GM12878 (cell line): ENCODE measurements around the gene PCLAF. TPM values are rescaled to one million over a fixed set of nuclear protein-coding genes. Genes with fewer than 3 reads are reported as not detected.
A peak's percentile ranks its signal among the peaks of the same experiment; 100 is the strongest.

Source experiments
- ATAC-seq: fragments of 200-7000 bp; cut with Tn5 transposase; 3 replicates; pipeline ENCODE4 v1.9.1; 2020; ENCODE audit warnings: mild to moderate bottlenecking, moderate library complexity
- Bru-seq: library from RNA; stranded (reverse); fragments of 400-500 nt; gene quantifications from one replicate; lab custom pipeline; 2021; lab: Mats Ljungman, UMichigan
- BruChase-seq, 2 experiments: library from RNA; stranded (reverse); fragments of 400-500 nt; gene quantifications; one replicate each; lab custom pipeline; 2021; lab: Mats Ljungman, UMichigan
- BruUV-seq: library from RNA; stranded (reverse); fragments of 400-500 nt; replicated peaks from 2 replicates; lab custom pipeline; 2021; lab: Mats Ljungman, UMichigan
- CTCF ChIA-PET: fragments of 300-600 bp; sonication (Branson Sonifier 250); formaldehyde crosslinking; extraction: SDS; loops from one replicate; lab custom pipeline; 2021; ENCODE audit warnings: inconsistent platforms; lab: Yijun Ruan, JAX
- POLR2A ChIA-PET: fragments of 350-600 bp; formaldehyde crosslinking; extraction: SDS; loops from one replicate; lab custom pipeline; 2021; ENCODE audit warnings: inconsistent platforms; lab: Charles Lee
- RAD21 ChIA-PET: fragments of 300-600 bp; sonication (Branson Sonifier 250); formaldehyde crosslinking; loops from one replicate; lab custom pipeline; 2023; ENCODE audit warnings: antibody characterized with exemption; ENCODE audit not compliant: unreplicated experiment; lab: Charles Lee
- SMC1A ChIA-PET: fragments of 300-600 bp; sonication (Branson Sonifier 250); formaldehyde crosslinking; loops from one replicate; lab custom pipeline; 2023; ENCODE audit not compliant: unreplicated experiment, uncharacterized antibody; lab: Charles Lee
- DNase-seq: peaks from one replicate; pipeline ENCODE4 v3.0.0-alpha.2; 2011; ENCODE audit warnings: low read depth, low spot score
- FAIRE-seq: peaks from 3 replicates; lab custom pipeline; 2011; peaks lifted over from hg19 to GRCh38; lab: Jason Lieb, UNC
- H2AFZ ChIP-seq: 2 replicates; pipeline ENCODE4 v1.6.0; 2011; ENCODE audit warnings: low read depth, low read length, control low read depth; ENCODE audit not compliant: control insufficient read depth
- H3K27ac ChIP-seq: 2 replicates; pipeline ENCODE4 v1.5.1; 2011; ENCODE audit warnings: control low read depth; ENCODE audit not compliant: control insufficient read depth, insufficient read depth
- H3K27me3 ChIP-seq, 2 experiments: replicated peaks in 1 of 2; 2 replicates each; pipeline versions ENCODE4 v1.6.0 to v1.6.1; 2011; ENCODE audit warnings: low read length in 1 of 2; ENCODE audit not compliant: control insufficient read depth in 2 of 2, insufficient read depth in 2 of 2
- H3K36me3 ChIP-seq, 2 experiments: 2 replicates each; pipeline ENCODE4 v1.5.1; 2011; ENCODE audit warnings: low read length in 1 of 2; ENCODE audit not compliant: control insufficient read depth in 2 of 2, insufficient read depth in 2 of 2
- H3K4me1 ChIP-seq: 2 replicates; pipeline ENCODE4 v1.6.1; 2011; ENCODE audit warnings: mild to moderate bottlenecking, low read length, moderate library complexity, mixed read lengths; ENCODE audit not compliant: control insufficient read depth, insufficient read depth
- H3K4me2 ChIP-seq: 2 replicates; pipeline ENCODE4 v1.6.0; 2011; ENCODE audit warnings: control low read depth; ENCODE audit not compliant: control insufficient read depth, insufficient read depth
- H3K4me3 ChIP-seq: fragments of 200-600 bp; sonication (generic); 2 replicates; pipeline ENCODE4 v1.5.1; 2016
- H3K79me2 ChIP-seq: 2 replicates; pipeline ENCODE4 v1.6.0; 2011; ENCODE audit warnings: low read length; ENCODE audit not compliant: control insufficient read depth, insufficient read depth
- H3K9ac ChIP-seq: 2 replicates; pipeline ENCODE4 v1.8.0; 2011; ENCODE audit warnings: low read length, control low read depth, mixed read lengths; ENCODE audit not compliant: control insufficient read depth, insufficient read depth
- H3K9me3 ChIP-seq: replicated peaks from 3 replicates; pipeline ENCODE4 v1.5.1; 2011; ENCODE audit warnings: mild to moderate bottlenecking, low read length; ENCODE audit not compliant: control insufficient read depth, insufficient read depth
- H4K20me1 ChIP-seq: 2 replicates; pipeline ENCODE4 v1.6.0; 2011; ENCODE audit not compliant: control insufficient read depth, insufficient read depth
- FOXK2 ChIP-seq: fragments of 450-650 bp; IDR thresholded peaks from 2 replicates; pipeline ENCODE4 v1.6.1; 2017; ENCODE audit warnings: mild to moderate bottlenecking, moderate library complexity
- IKZF2 ChIP-seq, 2 experiments: fragments of 450-650 bp; IDR thresholded peaks; 2 replicates each; pipeline ENCODE4 v1.6.1; 2017; ENCODE audit warnings: mild to moderate bottlenecking in 2 of 2, moderate library complexity in 2 of 2
- IRF3 ChIP-seq: fragments of 450-650 bp; IDR thresholded peaks from 2 replicates; pipeline ENCODE4 v1.6.1; 2014; ENCODE audit warnings: mild to moderate bottlenecking
- NKRF ChIP-seq: fragments of 450-650 bp; conservative IDR thresholded peaks from 2 replicates; pipeline ENCODE4 v1.6.1; 2017; ENCODE audit warnings: mild to moderate bottlenecking, moderate library complexity
- PAX5 ChIP-seq: IDR thresholded peaks from 2 replicates; pipeline ENCODE4 v1.6.1; 2011; ENCODE audit warnings: low read depth, low read length, borderline replicate concordance
- PML ChIP-seq: IDR thresholded peaks from 2 replicates; pipeline ENCODE4 v1.6.1; 2012; ENCODE audit warnings: low read length, inconsistent platforms
- SREBF1 ChIP-seq: IDR thresholded peaks from 2 replicates; pipeline ENCODE4 v1.6.1; 2012; ENCODE audit warnings: mild to moderate bottlenecking, low read length
- SREBF2 ChIP-seq: IDR thresholded peaks from 2 replicates; pipeline ENCODE4 v1.6.1; 2012; ENCODE audit warnings: mild to moderate bottlenecking, low read length
- STAT3 ChIP-seq: IDR thresholded peaks from 2 replicates; pipeline ENCODE4 v1.6.1; 2011; ENCODE audit warnings: low read depth, low read length, improper control_type of control experiment
- ZNF217 ChIP-seq: fragments of 450-650 bp; IDR thresholded peaks from 2 replicates; pipeline ENCODE4 v1.6.1; 2017; ENCODE audit warnings: antibody characterized with exemption, mild to moderate bottlenecking
- WGBS: methylation state at CpG from one replicate; pipeline ENCODE4 v1.1.6; 2016; ENCODE audit warnings: low lambda C conversion rate; ENCODE audit not compliant: insufficient replicate concordance, insufficient coverage; ENCODE audit errors: missing lambda C conversion rate; 5-methylcytosine and 5-hydroxymethylcytosine counted together
- in situ Hi-C: fragments of 300-500 bp; cut with MboI; formaldehyde crosslinking; loops from 9 replicates; pipeline ENCODE4 v1.14.3; 2018; ENCODE audit warnings: mixed read lengths
- intact Hi-C: fragments of 100-400 bp; cut with micrococcal nuclease; formaldehyde crosslinking; loops from one replicate; pipeline ENCODE4 v1.14.2; 2022; ENCODE audit not compliant: unreplicated experiment
- long read RNA-seq, 2 experiments: library from polyadenylated mRNA; unstranded; transcript quantifications; one replicate each; pipeline ENCODE4 v2.0.0, GENCODE V29; 2019 to 2020
- polyA minus RNA-seq, 3 experiments: library from RNA; depleted of rRNA, polyadenylated mRNA; stranded (reverse); fragments of >200 nt; gene quantifications; 2 replicates each; pipeline ENCODE4 v1.2.3, GENCODE V29; 2011
- polyA plus RNA-seq, 11 experiments: library from polyadenylated mRNA; depleted of rRNA in 4 of 11; unstranded in 6 of 11; stranded (reverse) in 5 of 11; fragments of >200 nt; fragmentation: Nextera tagmentation in 4 of 11; fragmentation: Illumina TruSeq in 1 of 11; extraction: Ambion mirVana in 4 of 11; extraction: Trizol in 1 of 11; gene quantifications; 1 replicate in 1 of 11; 2 replicates in 10 of 11; pipeline versions ENCODE4 v1.2.1 to v1.2.3, GENCODE V29; 2011 to 2016; ENCODE audit warnings: inconsistent platforms in 2 of 11, missing spikeins in 2 of 11, low read depth in 1 of 11
- total RNA-seq, 4 experiments: library from RNA; depleted of rRNA in 3 of 4; stranded (reverse); fragments of >200 nt in 3 of 4; fragmentation: Illumina TruSeq in 1 of 4; extraction: Trizol in 1 of 4; gene quantifications; 2 replicates each; pipeline versions ENCODE4 v1.2.1 to v1.2.3, GENCODE V29; 2013 to 2021

PCLAF gene
- 22.6 and 34.6 TPM in 2 replicates for total RNA-seq (2013; cell fraction: nucleolus; rRNA removed)
- 171 and 200 TPM in 2 replicates for total RNA-seq (2014; rRNA removed)
- 79.0 and 80.1 TPM in 2 replicates for total RNA-seq (2014; rRNA removed; fragmentation: Illumina TruSeq; extraction: Trizol)
- total RNA-seq (2021) = 88.6 and 90.6 TPM in 2 replicates
- 70.2 TPM for polyA plus RNA-seq (2011; ENCODE audit: low read depth)
- 368 and 467 TPM in 2 replicates for polyA plus RNA-seq (2011; rRNA removed)
- polyA plus RNA-seq (2011; cell fraction: cytosol; rRNA removed) = 106 and 146 TPM in 2 replicates
- polyA plus RNA-seq (2011; cell fraction: nucleus; rRNA removed) = 98.0 and 107 TPM in 2 replicates
- 112 and 155 TPM in 2 replicates for polyA plus RNA-seq (2012)
- polyA plus RNA-seq (2014; fragmentation: Illumina TruSeq; extraction: Trizol) = 293 and 408 TPM in 2 replicates
- 100 to 1,000 TPM; 508 to 627 TPM for polyA plus RNA-seq (2014; fragmentation: Nextera tagmentation; extraction: Ambion mirVana)
- polyA plus RNA-seq (2014; rRNA removed) = 283 and 318 TPM in 2 replicates
- polyA plus RNA-seq (2016; fragmentation: Nextera tagmentation; extraction: Ambion mirVana) = 100 to 1,000 TPM; 376 to 393 TPM
- 75.5 and 84.5 TPM in 2 replicates for polyA minus RNA-seq (2011; rRNA and poly(A)+ RNA removed)
- 13.6 and 24.7 TPM in 2 replicates for polyA minus RNA-seq (2011; cell fraction: cytosol; rRNA and poly(A)+ RNA removed)
- polyA minus RNA-seq (2011; cell fraction: nucleus; rRNA and poly(A)+ RNA removed) = 20.6 and 34.7 TPM in 2 replicates
- Bru-seq, nascent RNA = percentile 72 among the genes with signal in this experiment
- BruChase-seq, experiment 1, labeled RNA remaining after a 6-hour chase = percentile 85 among the genes with signal in this experiment
- percentile 83 among the genes with signal in this experiment for BruChase-seq, experiment 2, labeled RNA remaining after a 2-hour chase
- long read RNA-seq, experiment 1, transcript PCLAF-201 (4 exons, 2,194 nt) = major isoform, 178 of 206 reads
- long read RNA-seq, experiment 1, transcript PCLAF-202 (3 exons, 911 nt) = minor isoform, 25 of 206 reads
- long read RNA-seq, experiment 1, partial matches to known transcripts = 1 of 206 reads
- long read RNA-seq, experiment 1, other reads (novel, unspliced or antisense) = 0 of 206 reads
- long read RNA-seq, experiment 2, transcript PCLAF-201 (4 exons, 2,194 nt) = major isoform, 778 of 864 reads
- long read RNA-seq, experiment 2, transcript PCLAF-202 (3 exons, 911 nt) = minor isoform, 78 of 864 reads
- long read RNA-seq, experiment 2, partial matches to known transcripts = 1 of 864 reads
- long read RNA-seq, experiment 2, other reads (novel, unspliced or antisense) = 1 of 864 reads

GRCh38 chr15:64381000-64381751 is at the start of gene PCLAF:
PCLAF (minus strand) TSS chr15:64381441; CDS start chr15:64381371, 70 bp downstream.
- WGBS = under 1% methylated on average over 38 of the region's 38 CpGs
- Histone ChIP-seq H3K9ac (peak within 1 kb of the TSS; percentile 85), H3K9me3 (no peaks in the 10 kb centered on the region), H2AFZ (peak within 1 kb of the TSS; percentile 96), H3K4me3 (peak within 1 kb of the TSS; percentile 80), H3K27ac (peak within 1 kb of the TSS; percentile 80), H3K4me2 (peak within 1 kb of the TSS; percentile 85), H3K36me3 (no peaks in the 10 kb centered on the region; a peak in 1 of 4 replicates), H3K79me2 (peaks cover 24% of the 10 kb centered on the region), H4K20me1 (no peaks in the 10 kb centered on the region), H3K27me3 (no peaks in the 10 kb centered on the region), H3K4me1 (0 out of 2 replicates have a peak, but pooled peaks cover 3% of the 10 kb centered on the region)
- CTCF ChIA-PET = interaction anchor here (0.6 to 1.3 kb wide), 2 partner anchors 82 to 228 kb away, joined by 3 read pairs; no protein-coding TSS in a partner anchor
- RAD21 ChIA-PET = interaction anchor here (0.7 kb wide), 1 partner anchor 96 kb away, joined by 3 read pairs; no protein-coding TSS in a partner anchor
- peak; percentile 99 for ATAC-seq
- peak; percentile 98 for FAIRE-seq
- SMC1A ChIA-PET = interaction anchor here (1.0 kb wide), 1 partner anchor 8 kb away, joined by 6 read pairs; no protein-coding TSS in a partner anchor
- TSS peak; percentile 78 for BruUV-seq
- intact Hi-C loops (loop anchor here (10.0 kb wide), 2 partner anchors 166 to 286 kb away; partner anchors contain the start of genes CIAO2A and SNX1), in situ Hi-C loops (no loop called here)
- POLR2A ChIA-PET = interaction anchor here (0.6 to 1.0 kb wide), 3 partner anchors 135 to 217 kb away, joined by 3 to 6 read pairs (median 3); no protein-coding TSS in a partner anchor
- peak; percentile 88 for DNase-seq
- no peak for TF ChIP-seq ZNF217
- TF ChIP-seq IKZF2 (IDR thresholded peaks at IDR 0.05) = 0 out of 4 replicates have a peak, but pooled peaks have one; percentile 13 to 17
- TF ChIP-seq NKRF = peak; percentile 96
- TF ChIP-seq FOXK2 = no peak
- TF ChIP-seq PAX5 = peak; percentile 40; the same call in 1 of the 2 replicates
- no peak for TF ChIP-seq STAT3
- TF ChIP-seq IRF3 = peak; percentile 96
- TF ChIP-seq SREBF2 = no peak
- TF ChIP-seq PML = peak; percentile 72; the same call in 1 of the 2 replicates
- TF ChIP-seq SREBF1 = no peak
